Natural killer cell (primary cell): ENCODE results near the gene PRKRIP1. TPM values are rescaled to one million over a fixed set of nuclear protein-coding genes. Genes with fewer than 3 reads are reported as not detected.

Experiments
- ATAC-seq, 3 donors: fragments of 150-1000 bp in 2 of 3; fragments of 200-7000 bp in 1 of 3; cut with Tn5 transposase; 1 replicate in 1 of 3; 2 replicates in 2 of 3; pipeline ENCODE4 v1.10.0; 2021; ENCODE audit warnings: mild to moderate bottlenecking in 2 of 3, moderate library complexity in 2 of 3
- DNase-seq, 2 donors: peaks; one replicate each; pipeline versions ENCODE4 v3.0.0 to v3.0.0-alpha.2; 2013 to 2021; ENCODE audit warnings: mixed read lengths in 1 of 2
- H3K27ac ChIP-seq: one replicate; pipeline ENCODE4 v1.5.1; 2013; ENCODE audit warnings: mild to moderate bottlenecking, low read length
- H3K27me3 ChIP-seq: one replicate; pipeline ENCODE4 v1.6.1; 2013; ENCODE audit warnings: low read length; ENCODE audit not compliant: control insufficient read depth, insufficient read depth
- H3K36me3 ChIP-seq: one replicate; pipeline ENCODE4 v1.6.1; 2013; ENCODE audit warnings: low read length; ENCODE audit not compliant: control insufficient read depth, insufficient read depth
- H3K4me1 ChIP-seq: one replicate; pipeline ENCODE4 v1.6.1; 2013; ENCODE audit warnings: low read length; ENCODE audit not compliant: control insufficient read depth, insufficient read depth
- H3K4me3 ChIP-seq: one replicate; pipeline ENCODE4 v1.5.1; 2013; ENCODE audit warnings: low read length
- H3K9me3 ChIP-seq: one replicate; pipeline ENCODE4 v1.6.1; 2013; ENCODE audit warnings: low read length; ENCODE audit not compliant: control insufficient read depth, insufficient read depth
- H3K27ac Mint-ChIP-seq, 2 donors: one replicate each; pipeline ENCODE4 v1.8.0; 2022; ENCODE audit warnings: mild to moderate bottlenecking in 2 of 2, mixed read lengths in 2 of 2, moderate library complexity in 1 of 2
- H3K27me3 Mint-ChIP-seq, 2 donors: one replicate each; pipeline ENCODE4 v1.8.0; 2022; ENCODE audit warnings: low read depth in 2 of 2, mixed read lengths in 2 of 2
- H3K36me3 Mint-ChIP-seq: one replicate; pipeline ENCODE4 v1.8.0; 2022; ENCODE audit warnings: mixed read lengths
- H3K4me1 Mint-ChIP-seq, 2 donors: one replicate each; pipeline ENCODE4 v1.8.0; 2022; ENCODE audit warnings: mixed read lengths in 2 of 2
- H3K4me3 Mint-ChIP-seq: one replicate; pipeline ENCODE4 v1.8.0; 2022; ENCODE audit warnings: mild to moderate bottlenecking, moderate library complexity, mixed read lengths
- H3K9me3 Mint-ChIP-seq, 2 donors: one replicate each; pipeline ENCODE4 v1.8.0; 2022; ENCODE audit warnings: mixed read lengths in 2 of 2
- WGBS: methylation state at CpG from one replicate; pipeline ENCODE4 v1.1.7; 2013; ENCODE audit warnings: missing lambda C conversion rate; ENCODE audit not compliant: insufficient coverage; 5-methylcytosine and 5-hydroxymethylcytosine counted together
- intact Hi-C: fragments of 100-400 bp; cut with micrococcal nuclease; formaldehyde crosslinking; loops from one replicate; pipeline ENCODE4 v1.14.2; 2022
- total RNA-seq, 4 donors: library from RNA; stranded (reverse); fragments of 120-200 nt in 1 of 4; gene quantifications; one replicate each; pipeline versions ENCODE4 v1.2.3 to v1.2.4, GENCODE V29; 2013 to 2022
- TF ChIP-seq, protein P1 (sequence below): fragments of 200-600 bp; IDR thresholded peaks from one replicate; pipeline ENCODE4 v1.8.0; 2022; ENCODE audit warnings: antibody characterized with exemption

PRKRIP1 gene
- total RNA-seq, 3 donors from 2014 or later (not counting 1 experiment from before 2014, with no cell fraction given), result 38.2 to 44.2 (median 39.5) TPM

DNA sequence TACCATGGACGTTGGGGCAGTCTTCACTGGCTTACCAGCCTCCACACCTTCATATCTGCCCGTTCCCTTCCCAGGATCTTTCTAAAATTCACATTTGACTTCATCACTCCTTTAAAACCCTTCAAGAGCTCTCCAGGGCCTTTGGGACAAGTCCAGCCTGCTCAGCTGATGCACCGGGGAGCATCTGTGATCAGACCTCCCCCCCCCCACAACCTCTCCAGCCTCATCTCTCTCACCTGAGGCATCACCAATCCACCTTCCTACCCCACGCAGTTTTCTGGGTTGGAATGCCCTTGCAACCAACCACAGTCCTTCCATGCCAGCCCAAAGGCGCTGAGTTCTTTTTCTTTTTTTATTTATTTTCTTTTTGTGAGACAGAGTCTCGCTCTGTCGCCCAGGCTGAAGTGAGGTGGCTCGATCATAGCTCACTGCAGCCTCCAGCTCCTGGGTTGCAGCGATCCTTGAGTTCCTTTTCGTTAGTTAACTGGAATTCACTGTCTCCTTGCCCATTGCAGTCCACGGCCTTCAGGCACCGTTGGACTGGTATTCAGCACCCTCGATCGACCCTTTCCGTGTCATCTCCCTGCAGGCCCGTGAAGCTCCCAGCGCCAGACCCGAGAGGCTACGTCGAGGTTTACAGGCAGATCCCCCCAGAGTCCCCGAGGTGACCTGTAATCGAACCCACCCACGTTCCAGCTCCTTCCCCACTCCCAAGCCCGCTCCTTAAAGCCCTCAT, 67.8 kb downstream of the PRKRIP1 start:
- no peaks in the 10 kb centered on the region for H3K9me3 Mint-ChIP-seq
- no peaks in the 10 kb centered on the region for H3K27me3 Mint-ChIP-seq
- no peak for ATAC-seq

DNA sequence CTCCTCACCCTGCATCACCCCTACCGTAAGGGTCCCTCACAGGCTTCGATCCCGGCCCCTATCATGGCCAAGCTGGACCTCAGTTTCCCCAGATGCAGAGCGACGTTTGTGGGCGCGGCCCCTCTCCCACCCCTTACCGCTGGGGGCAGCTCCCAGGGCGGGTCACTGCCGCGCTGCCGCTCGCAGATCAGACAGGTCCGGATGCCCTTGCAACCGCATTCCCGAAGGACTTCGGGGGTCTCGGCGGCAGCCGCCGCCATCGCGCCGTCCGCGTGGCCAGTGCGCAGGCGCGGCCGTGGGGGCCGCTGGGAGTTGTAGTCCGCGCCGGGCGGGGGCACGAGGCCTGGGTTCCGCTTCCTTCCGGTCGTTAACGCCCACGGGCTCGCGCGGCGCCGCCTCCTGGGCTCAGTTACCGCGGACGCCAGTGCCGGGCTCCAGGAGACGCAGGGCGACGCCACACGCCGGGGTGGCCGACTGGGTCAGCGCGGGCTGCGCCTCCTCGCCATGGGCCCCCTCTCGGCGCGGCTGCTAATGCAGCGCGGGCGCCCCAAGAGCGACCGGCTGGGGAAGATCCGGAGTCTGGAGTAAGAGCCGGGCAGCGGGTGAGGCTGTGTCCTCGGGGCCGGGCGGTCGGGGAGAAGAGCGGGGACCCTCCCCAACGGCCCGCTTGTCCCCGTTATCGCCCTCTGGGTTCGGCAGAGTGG, 68.6 kb downstream of the PRKRIP1 start, which contains the start of the genes ALKBH4 and LRWD1:
TSS of gene ALKBH4 (minus strand) at position 287 of the 704 bp plus-strand sequence. CDS start at position 260, 27 bp downstream.
TSS of gene LRWD1 (plus strand) at position 408 of the 704 bp plus-strand sequence. CDS start at position 505, 97 bp downstream.
- H3K27ac ChIP-seq, result peak within 1 kb of the TSS; percentile 53
- intact Hi-C loops, result loop anchor here (2.0 to 5.0 kb wide), 3 partner anchors 47 to 68 kb away; partner anchors contain the start of gene PRKRIP1
- no peaks in the 10 kb centered on the region for H3K9me3 Mint-ChIP-seq
- peak within 1 kb of the TSS; percentile 90 for H3K4me3 Mint-ChIP-seq
- H3K27ac Mint-ChIP-seq, result peak within 1 kb of the TSS; percentile 72 to 83
- DNase-seq (peak; percentile 93 to 97), ATAC-seq (peak; percentile 95 to 99 (median 98))
- peaks cover 12 to 50% of the 10 kb centered on the region in 2 donors for H3K4me1 Mint-ChIP-seq
- H3K4me3 ChIP-seq, result peak within 1 kb of the TSS; percentile 98
- TF ChIP-seq, protein P1, sequence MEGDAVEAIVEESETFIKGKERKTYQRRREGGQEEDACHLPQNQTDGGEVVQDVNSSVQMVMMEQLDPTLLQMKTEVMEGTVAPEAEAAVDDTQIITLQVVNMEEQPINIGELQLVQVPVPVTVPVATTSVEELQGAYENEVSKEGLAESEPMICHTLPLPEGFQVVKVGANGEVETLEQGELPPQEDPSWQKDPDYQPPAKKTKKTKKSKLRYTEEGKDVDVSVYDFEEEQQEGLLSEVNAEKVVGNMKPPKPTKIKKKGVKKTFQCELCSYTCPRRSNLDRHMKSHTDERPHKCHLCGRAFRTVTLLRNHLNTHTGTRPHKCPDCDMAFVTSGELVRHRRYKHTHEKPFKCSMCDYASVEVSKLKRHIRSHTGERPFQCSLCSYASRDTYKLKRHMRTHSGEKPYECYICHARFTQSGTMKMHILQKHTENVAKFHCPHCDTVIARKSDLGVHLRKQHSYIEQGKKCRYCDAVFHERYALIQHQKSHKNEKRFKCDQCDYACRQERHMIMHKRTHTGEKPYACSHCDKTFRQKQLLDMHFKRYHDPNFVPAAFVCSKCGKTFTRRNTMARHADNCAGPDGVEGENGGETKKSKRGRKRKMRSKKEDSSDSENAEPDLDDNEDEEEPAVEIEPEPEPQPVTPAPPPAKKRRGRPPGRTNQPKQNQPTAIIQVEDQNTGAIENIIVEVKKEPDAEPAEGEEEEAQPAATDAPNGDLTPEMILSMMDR, result peak; percentile 15
- H3K36me3 ChIP-seq, result peaks cover 8% of the 10 kb centered on the region
- whole genome bisulfite sequencing, result under 1% methylated on average over 81 of the region's 81 CpGs
- H3K4me1 ChIP-seq, result peaks cover 25% of the 10 kb centered on the region
- no peaks in the 10 kb centered on the region for H3K27me3 ChIP-seq
- H3K36me3 Mint-ChIP-seq, result no peaks in the 10 kb centered on the region
- H3K27me3 Mint-ChIP-seq, result no peaks in the 10 kb centered on the region
- no peaks in the 10 kb centered on the region for H3K9me3 ChIP-seq

More for the DNA sequence above, 67.8 kb downstream of the PRKRIP1 start:
- DNase-seq, result no peak
- intact Hi-C loops, result loop anchor here (2.0 to 5.0 kb wide), 3 partner anchors 47 to 67 kb away; partner anchors contain the start of gene PRKRIP1
- H3K9me3 ChIP-seq, result no peaks in the 10 kb centered on the region
- Mint-ChIP-seq H3K27ac (peak overlapping the region; percentile 72 to 83), H3K36me3 (no peaks in the 10 kb centered on the region), H3K4me3 (peak overlapping the region; percentile 90), H3K4me1 (peaks cover 12 to 50% of the 10 kb centered on the region in 2 donors)
- 21% methylated on average over 24 of the region's 24 CpGs for WGBS
- peak overlapping the region; percentile 98 for H3K4me3 ChIP-seq
- H3K27me3 ChIP-seq, result no peaks in the 10 kb centered on the region
- H3K36me3 ChIP-seq, result peaks cover 11% of the 10 kb centered on the region
- H3K4me1 ChIP-seq, result peaks cover 25% of the 10 kb centered on the region
- TF ChIP-seq, protein P1, result no peak
- peak overlapping the region; percentile 43 for H3K27ac ChIP-seq

DNA sequence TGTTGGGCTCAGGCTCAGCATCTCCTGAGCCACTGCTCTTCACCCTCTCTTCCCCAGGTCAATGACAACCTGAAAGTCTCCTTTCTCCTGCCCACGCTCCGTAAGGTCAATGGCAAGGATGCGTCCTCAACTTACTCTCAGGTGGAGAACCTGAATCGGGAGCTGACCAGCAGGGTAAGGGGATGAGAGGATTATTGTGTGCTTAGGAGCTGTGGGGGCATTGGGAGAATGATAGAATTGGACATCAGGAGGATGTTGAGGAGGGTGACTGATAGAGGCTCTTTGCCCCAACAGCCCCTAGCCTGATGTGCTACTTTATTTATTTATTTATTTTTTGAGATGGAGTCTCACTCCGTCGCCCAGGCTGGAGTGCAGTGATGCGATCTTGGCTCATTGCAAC, 69.9 kb downstream of the PRKRIP1 start:
- Histone ChIP-seq H3K27ac (no peak overlapping the region), H3K4me3 (no peak overlapping the region), H3K27me3 (no peaks in the 10 kb centered on the region), H3K9me3 (no peaks in the 10 kb centered on the region), H3K4me1 (peaks cover 25% of the 10 kb centered on the region), H3K36me3 (peaks cover 11% of the 10 kb centered on the region)
- TF ChIP-seq, protein P1, result no peak
- Mint-ChIP-seq H3K9me3 (no peaks in the 10 kb centered on the region), H3K27ac (no peak overlapping the region), H3K36me3 (no peaks in the 10 kb centered on the region), H3K27me3 (no peaks in the 10 kb centered on the region), H3K4me3 (peak overlapping the region; percentile 64), H3K4me1 (peaks cover 12 to 44% of the 10 kb centered on the region in 2 donors)
- 96% methylated on average over 5 of the region's 7 CpGs for WGBS
- no peak for DNase-seq
- ATAC-seq, result no peak
- intact Hi-C loops, result no loop called here
